GM06990 (cell line): ENCODE measurements around the gene FKBP2.
A peak's percentile ranks its signal among the peaks of the same experiment; 100 is the strongest.

Experiments used
- DNase-seq: peaks from one replicate; pipeline ENCODE4 v3.0.0-alpha.2; 2011; ENCODE audit not compliant: insufficient read length; ENCODE audit errors: extremely low read depth
- H3K27me3 ChIP-seq: replicated peaks from 2 replicates; pipeline ENCODE4 v1.6.0; 2011; ENCODE audit warnings: low read length; ENCODE audit not compliant: control insufficient read depth, insufficient read depth
- H3K36me3 ChIP-seq: 2 replicates; pipeline ENCODE4 v1.5.1; 2011; ENCODE audit warnings: low read length; ENCODE audit not compliant: control insufficient read depth, insufficient read depth
- H3K4me3 ChIP-seq: replicated peaks from 2 replicates; pipeline ENCODE4 v1.5.1; 2011; ENCODE audit warnings: low read depth, mild to moderate bottlenecking, control low read depth, low read length
- CTCF ChIP-seq: IDR thresholded peaks from 2 replicates; pipeline ENCODE4 v1.5.1; 2011; ENCODE audit warnings: low read length, control low read depth, mild to moderate bottlenecking, inconsistent platforms; ENCODE audit not compliant: insufficient read depth, poor library complexity, severe bottlenecking

The FKBP2 gene

GRCh38 chr11:64287676-64288352 is 46.9 kb downstream of the FKBP2 start:
- DNase-seq: no peak
- no peak overlapping the region for H3K4me3 ChIP-seq
- H3K27me3 ChIP-seq: no peaks in the 10 kb centered on the region; the same call in none of the 2 replicates
- TF ChIP-seq CTCF: no peak
- no peaks in the 10 kb centered on the region; the same call in 1 of the 2 replicates for H3K36me3 ChIP-seq

- no peaks in the 10 kb centered on the region; the same call in none of the 2 replicates for H3K27me3 ChIP-seq
- H3K4me3 ChIP-seq: no peak overlapping the region
- DNase-seq: no peak
- no peaks in the 10 kb centered on the region; the same call in 1 of the 2 replicates for H3K36me3 ChIP-seq
- no peak for TF ChIP-seq CTCF
These were observed 47.5 kb downstream of the FKBP2 start for GRCh38 chr11:64288353-64288750.

- DNase-seq: no peak
- H3K4me3 ChIP-seq: no peak overlapping the region
- no peak for TF ChIP-seq CTCF
- H3K27me3 ChIP-seq: no peaks in the 10 kb centered on the region; the same call in none of the 2 replicates
- no peaks in the 10 kb centered on the region; the same call in 1 of the 2 replicates for H3K36me3 ChIP-seq
These were observed 48.2 kb downstream of the FKBP2 start for GRCh38 chr11:64289002-64289564.

GRCh38 chr11:64290352-64291261 is 49.7 kb downstream of the FKBP2 start:
- H3K27me3 ChIP-seq: peaks cover 2% of the 10 kb centered on the region
- no peaks in the 10 kb centered on the region; the same call in 1 of the 2 replicates for H3K36me3 ChIP-seq
- H3K4me3 ChIP-seq: no peak overlapping the region
- DNase-seq: no peak
- TF ChIP-seq CTCF: no peak

GRCh38 chr11:64291262-64291751 is 50.4 kb downstream of the FKBP2 start, which contains the start of gene KCNK4:
Gene KCNK4 (plus strand): TSS chr11:64291302. CDS start chr11:64293019, 1,717 bp downstream.
- no peak for DNase-seq
- TF ChIP-seq CTCF: no peak
- peak within 1 kb of the TSS; percentile 21; the same call in 1 of the 2 replicates for H3K4me3 ChIP-seq
- peaks cover 2% of the 10 kb centered on the region for H3K27me3 ChIP-seq
- H3K36me3 ChIP-seq: no peaks in the 10 kb centered on the region; the same call in 1 of the 2 replicates
